ENCODE data around the gene SUSD1.

Gene SUSD1

GRCh38 chr9:112104401-112104800 lies 70.7 kb downstream of the SUSD1 start:
- H3K4me1 Mint-ChIP-seq = no peaks in the 10 kb centered on the region
- no peak overlapping the region for H3K27ac Mint-ChIP-seq
- H3K9me3 Mint-ChIP-seq = no peaks in the 10 kb centered on the region
- no peaks in the 10 kb centered on the region for H3K27me3 Mint-ChIP-seq
- H3K4me3 Mint-ChIP-seq = no peak overlapping the region
- H3K36me3 Mint-ChIP-seq = peaks cover 9% of the 10 kb centered on the region

- Mint-ChIP-seq H3K36me3 (peaks cover 9% of the 10 kb centered on the region), H3K27me3 (no peaks in the 10 kb centered on the region), H3K27ac (no peak overlapping the region), H3K4me3 (no peak overlapping the region), H3K4me1 (peaks cover under 1% of the 10 kb centered on the region), H3K9me3 (no peaks in the 10 kb centered on the region)
Measured at GRCh38 chr9:112103405-112103804, 71.7 kb downstream of the SUSD1 start.

- Mint-ChIP-seq H3K4me1 (peaks cover 16% of the 10 kb centered on the region), H3K9me3 (no peaks in the 10 kb centered on the region), H3K36me3 (peaks cover 3% of the 10 kb centered on the region), H3K27ac (no peak overlapping the region), H3K4me3 (no peak overlapping the region), H3K27me3 (no peaks in the 10 kb centered on the region)
Measured at GRCh38 chr9:112097712-112098688, 77.1 kb downstream of the SUSD1 start.

GRCh38 chr9:112094948-112095681 lies 80.0 kb downstream of the SUSD1 start:
- Mint-ChIP-seq H3K9me3 (no peaks in the 10 kb centered on the region), H3K4me3 (no peak overlapping the region), H3K27me3 (no peaks in the 10 kb centered on the region), H3K27ac (no peak overlapping the region), H3K36me3 (no peaks in the 10 kb centered on the region), H3K4me1 (peaks cover 16% of the 10 kb centered on the region)

GRCh38 chr9:112094241-112094640 lies 80.9 kb downstream of the SUSD1 start:
- no peaks in the 10 kb centered on the region for H3K27me3 Mint-ChIP-seq
- no peaks in the 10 kb centered on the region for H3K36me3 Mint-ChIP-seq
- H3K9me3 Mint-ChIP-seq = no peaks in the 10 kb centered on the region
- H3K4me3 Mint-ChIP-seq = no peak overlapping the region
- H3K27ac Mint-ChIP-seq = no peak overlapping the region
- H3K4me1 Mint-ChIP-seq = peaks cover 16% of the 10 kb centered on the region

- Mint-ChIP-seq H3K4me3 (no peak overlapping the region), H3K27ac (no peak overlapping the region), H3K9me3 (no peaks in the 10 kb centered on the region), H3K36me3 (no peaks in the 10 kb centered on the region), H3K4me1 (peaks cover 16% of the 10 kb centered on the region), H3K27me3 (no peaks in the 10 kb centered on the region)
Measured at GRCh38 chr9:112093870-112094216, 81.3 kb downstream of the SUSD1 start.

GRCh38 chr9:112093147-112093869 lies 81.8 kb downstream of the SUSD1 start:
- Mint-ChIP-seq H3K36me3 (no peaks in the 10 kb centered on the region), H3K4me1 (peaks cover 14% of the 10 kb centered on the region), H3K27me3 (no peaks in the 10 kb centered on the region), H3K9me3 (no peaks in the 10 kb centered on the region), H3K4me3 (no peak overlapping the region), H3K27ac (no peak overlapping the region)

- Mint-ChIP-seq H3K27me3 (no peaks in the 10 kb centered on the region), H3K4me1 (peaks cover 9% of the 10 kb centered on the region), H3K36me3 (peaks cover 7% of the 10 kb centered on the region), H3K27ac (no peak overlapping the region), H3K9me3 (no peaks in the 10 kb centered on the region), H3K4me3 (no peak overlapping the region)
Measured at GRCh38 chr9:112091810-112092209, 83.3 kb downstream of the SUSD1 start.

GRCh38 chr9:112087506-112087905 lies 87.6 kb downstream of the SUSD1 start:
- Mint-ChIP-seq H3K4me1 (no peaks in the 10 kb centered on the region), H3K27me3 (no peaks in the 10 kb centered on the region), H3K27ac (no peak overlapping the region), H3K36me3 (peaks cover 7% of the 10 kb centered on the region), H3K4me3 (no peak overlapping the region), H3K9me3 (no peaks in the 10 kb centered on the region)

- Mint-ChIP-seq H3K27me3 (no peaks in the 10 kb centered on the region), H3K9me3 (no peaks in the 10 kb centered on the region), H3K27ac (no peak overlapping the region), H3K36me3 (peaks cover 7% of the 10 kb centered on the region), H3K4me1 (no peaks in the 10 kb centered on the region), H3K4me3 (no peak overlapping the region)
Measured at GRCh38 chr9:112086627-112087026, 88.5 kb downstream of the SUSD1 start.

- Mint-ChIP-seq H3K4me3 (no peak overlapping the region), H3K36me3 (peaks cover 9% of the 10 kb centered on the region), H3K27ac (no peak overlapping the region), H3K27me3 (no peaks in the 10 kb centered on the region), H3K4me1 (no peaks in the 10 kb centered on the region), H3K9me3 (no peaks in the 10 kb centered on the region)
Measured at GRCh38 chr9:112084907-112085306, 90.2 kb downstream of the SUSD1 start.

GRCh38 chr9:112084334-112084733 lies 90.8 kb downstream of the SUSD1 start:
- H3K9me3 Mint-ChIP-seq = no peaks in the 10 kb centered on the region
- no peaks in the 10 kb centered on the region for H3K4me1 Mint-ChIP-seq
- no peak overlapping the region for H3K27ac Mint-ChIP-seq
- H3K27me3 Mint-ChIP-seq = no peaks in the 10 kb centered on the region
- H3K4me3 Mint-ChIP-seq = no peak overlapping the region
- peaks cover 9% of the 10 kb centered on the region for H3K36me3 Mint-ChIP-seq

- peaks cover 2% of the 10 kb centered on the region for H3K36me3 Mint-ChIP-seq
- H3K27ac Mint-ChIP-seq = no peak overlapping the region
- no peaks in the 10 kb centered on the region for H3K27me3 Mint-ChIP-seq
- no peaks in the 10 kb centered on the region for H3K9me3 Mint-ChIP-seq
- peaks cover under 1% of the 10 kb centered on the region for H3K4me1 Mint-ChIP-seq
- H3K4me3 Mint-ChIP-seq = no peak overlapping the region
Measured at GRCh38 chr9:112081918-112082729, 93.0 kb downstream of the SUSD1 start.

GRCh38 chr9:112080831-112081542 lies 94.1 kb downstream of the SUSD1 start:
- Mint-ChIP-seq H3K36me3 (peaks cover 2% of the 10 kb centered on the region), H3K27me3 (no peaks in the 10 kb centered on the region), H3K4me1 (peaks cover 12% of the 10 kb centered on the region), H3K27ac (peak overlapping the region; percentile 27), H3K9me3 (no peaks in the 10 kb centered on the region), H3K4me3 (no peak overlapping the region)

Measured in activated naive CD4-positive, alpha-beta T cell treated with anti-CD3 and anti-CD28 coated beads, Interleukin-2, amount 50 U/mL, for 24 hours (primary cell).